ENCODE data around the gene IP6K2. TPM values are rescaled to one million over a fixed set of nuclear protein-coding genes. Genes with fewer than 3 reads are reported as not detected.

Gene IP6K2
- total and polyA plus RNA-seq, 2 of the 13 experiments (the other 11 are each of a cell fraction or from before 2014, with no cell fraction given): 85.5 to 112 TPM

DNA sequence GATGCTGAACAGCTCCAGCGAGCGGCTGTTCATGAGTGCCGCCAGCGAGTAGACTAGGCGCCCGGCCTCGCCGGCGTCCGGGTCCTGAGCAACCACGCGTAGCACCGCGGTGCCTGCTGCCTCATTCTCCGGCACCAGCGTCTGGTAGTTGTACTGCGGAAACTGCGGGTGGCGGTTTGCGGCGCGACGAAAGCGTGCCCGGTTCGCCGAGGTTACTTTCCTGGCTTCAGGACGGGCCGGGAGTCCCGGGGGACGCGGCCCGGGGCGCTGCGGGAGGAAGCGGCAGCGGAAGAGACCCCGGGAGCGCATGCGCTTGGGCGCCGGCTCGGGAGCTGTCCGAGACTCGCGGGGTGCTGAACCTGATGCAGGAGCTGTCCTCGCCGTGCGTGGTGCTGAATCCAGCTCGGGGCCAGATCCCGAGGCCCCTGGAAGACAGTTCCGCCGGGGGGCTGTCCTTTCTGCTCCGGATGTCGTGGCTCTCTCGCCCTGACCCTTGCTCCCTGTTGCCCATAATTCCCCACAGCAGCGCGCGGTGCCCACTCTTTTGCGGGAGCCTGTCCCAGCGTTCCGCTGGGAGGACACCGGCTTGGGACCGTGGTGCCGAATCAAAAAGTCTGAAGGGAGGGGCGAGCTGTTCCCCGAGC is 55.4 kb downstream of the IP6K2 start (continued):
- TF ChIP-seq EHMT2 (IDR thresholded peaks at IDR 0.05; ENCODE audit: borderline replicate concordance, low read depth, low read length) (peak; percentile 99), NR3C1 (CRISPR knock-in tag; IDR thresholded peaks at IDR 0.05) (peak; percentile 99), NFE2L1 (CRISPR knock-in tag; IDR thresholded peaks at IDR 0.05; ENCODE audit: borderline replicate concordance) (peak; percentile 98), EED (CRISPR knock-in tag; IDR thresholded peaks at IDR 0.05) (peak; percentile 100), STAT5B (CRISPR knock-in tag; IDR thresholded peaks at IDR 0.05) (peak; percentile 100), SNAI1 (CRISPR knock-in tag; IDR thresholded peaks at IDR 0.05; ENCODE audit: borderline replicate concordance) (peak; percentile 100), YEATS4 (CRISPR knock-in tag; IDR thresholded peaks at IDR 0.05; ENCODE audit: borderline replicate concordance) (peak; percentile 99), ETV5 (CRISPR knock-in tag; IDR thresholded peaks at IDR 0.05; ENCODE audit: borderline replicate concordance) (peak; percentile 97), ZNF850 (CRISPR knock-in tag; conservative IDR thresholded peaks at IDR 0.05) (peak; percentile 99), ZSCAN12 (CRISPR knock-in tag; IDR thresholded peaks at IDR 0.05) (peak; percentile 100)
- TF ChIP-seq, protein P1, sequence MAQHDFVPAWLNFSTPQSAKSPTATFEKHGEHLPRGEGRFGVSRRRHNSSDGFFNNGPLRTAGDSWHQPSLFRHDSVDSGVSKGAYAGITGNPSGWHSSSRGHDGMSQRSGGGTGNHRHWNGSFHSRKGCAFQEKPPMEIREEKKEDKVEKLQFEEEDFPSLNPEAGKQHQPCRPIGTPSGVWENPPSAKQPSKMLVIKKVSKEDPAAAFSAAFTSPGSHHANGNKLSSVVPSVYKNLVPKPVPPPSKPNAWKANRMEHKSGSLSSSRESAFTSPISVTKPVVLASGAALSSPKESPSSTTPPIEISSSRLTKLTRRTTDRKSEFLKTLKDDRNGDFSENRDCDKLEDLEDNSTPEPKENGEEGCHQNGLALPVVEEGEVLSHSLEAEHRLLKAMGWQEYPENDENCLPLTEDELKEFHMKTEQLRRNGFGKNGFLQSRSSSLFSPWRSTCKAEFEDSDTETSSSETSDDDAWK (CRISPR knock-in tag; IDR thresholded peaks at IDR 0.05): no peak
- TF ChIP-seq, protein P2, sequence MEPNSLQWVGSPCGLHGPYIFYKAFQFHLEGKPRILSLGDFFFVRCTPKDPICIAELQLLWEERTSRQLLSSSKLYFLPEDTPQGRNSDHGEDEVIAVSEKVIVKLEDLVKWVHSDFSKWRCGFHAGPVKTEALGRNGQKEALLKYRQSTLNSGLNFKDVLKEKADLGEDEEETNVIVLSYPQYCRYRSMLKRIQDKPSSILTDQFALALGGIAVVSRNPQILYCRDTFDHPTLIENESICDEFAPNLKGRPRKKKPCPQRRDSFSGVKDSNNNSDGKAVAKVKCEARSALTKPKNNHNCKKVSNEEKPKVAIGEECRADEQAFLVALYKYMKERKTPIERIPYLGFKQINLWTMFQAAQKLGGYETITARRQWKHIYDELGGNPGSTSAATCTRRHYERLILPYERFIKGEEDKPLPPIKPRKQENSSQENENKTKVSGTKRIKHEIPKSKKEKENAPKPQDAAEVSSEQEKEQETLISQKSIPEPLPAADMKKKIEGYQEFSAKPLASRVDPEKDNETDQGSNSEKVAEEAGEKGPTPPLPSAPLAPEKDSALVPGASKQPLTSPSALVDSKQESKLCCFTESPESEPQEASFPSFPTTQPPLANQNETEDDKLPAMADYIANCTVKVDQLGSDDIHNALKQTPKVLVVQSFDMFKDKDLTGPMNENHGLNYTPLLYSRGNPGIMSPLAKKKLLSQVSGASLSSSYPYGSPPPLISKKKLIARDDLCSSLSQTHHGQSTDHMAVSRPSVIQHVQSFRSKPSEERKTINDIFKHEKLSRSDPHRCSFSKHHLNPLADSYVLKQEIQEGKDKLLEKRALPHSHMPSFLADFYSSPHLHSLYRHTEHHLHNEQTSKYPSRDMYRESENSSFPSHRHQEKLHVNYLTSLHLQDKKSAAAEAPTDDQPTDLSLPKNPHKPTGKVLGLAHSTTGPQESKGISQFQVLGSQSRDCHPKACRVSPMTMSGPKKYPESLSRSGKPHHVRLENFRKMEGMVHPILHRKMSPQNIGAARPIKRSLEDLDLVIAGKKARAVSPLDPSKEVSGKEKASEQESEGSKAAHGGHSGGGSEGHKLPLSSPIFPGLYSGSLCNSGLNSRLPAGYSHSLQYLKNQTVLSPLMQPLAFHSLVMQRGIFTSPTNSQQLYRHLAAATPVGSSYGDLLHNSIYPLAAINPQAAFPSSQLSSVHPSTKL (CRISPR knock-in tag; IDR thresholded peaks at IDR 0.05): peak; percentile 99
- TF ChIP-seq, protein P3, sequence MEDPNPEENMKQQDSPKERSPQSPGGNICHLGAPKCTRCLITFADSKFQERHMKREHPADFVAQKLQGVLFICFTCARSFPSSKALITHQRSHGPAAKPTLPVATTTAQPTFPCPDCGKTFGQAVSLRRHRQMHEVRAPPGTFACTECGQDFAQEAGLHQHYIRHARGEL (CRISPR knock-in tag; IDR thresholded peaks at IDR 0.05): peak; percentile 98
- TF ChIP-seq, protein P4, sequence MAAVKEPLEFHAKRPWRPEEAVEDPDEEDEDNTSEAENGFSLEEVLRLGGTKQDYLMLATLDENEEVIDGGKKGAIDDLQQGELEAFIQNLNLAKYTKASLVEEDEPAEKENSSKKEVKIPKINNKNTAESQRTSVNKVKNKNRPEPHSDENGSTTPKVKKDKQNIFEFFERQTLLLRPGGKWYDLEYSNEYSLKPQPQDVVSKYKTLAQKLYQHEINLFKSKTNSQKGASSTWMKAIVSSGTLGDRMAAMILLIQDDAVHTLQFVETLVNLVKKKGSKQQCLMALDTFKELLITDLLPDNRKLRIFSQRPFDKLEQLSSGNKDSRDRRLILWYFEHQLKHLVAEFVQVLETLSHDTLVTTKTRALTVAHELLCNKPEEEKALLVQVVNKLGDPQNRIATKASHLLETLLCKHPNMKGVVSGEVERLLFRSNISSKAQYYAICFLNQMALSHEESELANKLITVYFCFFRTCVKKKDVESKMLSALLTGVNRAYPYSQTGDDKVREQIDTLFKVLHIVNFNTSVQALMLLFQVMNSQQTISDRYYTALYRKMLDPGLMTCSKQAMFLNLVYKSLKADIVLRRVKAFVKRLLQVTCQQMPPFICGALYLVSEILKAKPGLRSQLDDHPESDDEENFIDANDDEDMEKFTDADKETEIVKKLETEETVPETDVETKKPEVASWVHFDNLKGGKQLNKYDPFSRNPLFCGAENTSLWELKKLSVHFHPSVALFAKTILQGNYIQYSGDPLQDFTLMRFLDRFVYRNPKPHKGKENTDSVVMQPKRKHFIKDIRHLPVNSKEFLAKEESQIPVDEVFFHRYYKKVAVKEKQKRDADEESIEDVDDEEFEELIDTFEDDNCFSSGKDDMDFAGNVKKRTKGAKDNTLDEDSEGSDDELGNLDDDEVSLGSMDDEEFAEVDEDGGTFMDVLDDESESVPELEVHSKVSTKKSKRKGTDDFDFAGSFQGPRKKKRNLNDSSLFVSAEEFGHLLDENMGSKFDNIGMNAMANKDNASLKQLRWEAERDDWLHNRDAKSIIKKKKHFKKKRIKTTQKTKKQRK (IDR thresholded peaks at IDR 0.05; ENCODE audit: low read length): no peak
- TF ChIP-seq, protein P5, sequence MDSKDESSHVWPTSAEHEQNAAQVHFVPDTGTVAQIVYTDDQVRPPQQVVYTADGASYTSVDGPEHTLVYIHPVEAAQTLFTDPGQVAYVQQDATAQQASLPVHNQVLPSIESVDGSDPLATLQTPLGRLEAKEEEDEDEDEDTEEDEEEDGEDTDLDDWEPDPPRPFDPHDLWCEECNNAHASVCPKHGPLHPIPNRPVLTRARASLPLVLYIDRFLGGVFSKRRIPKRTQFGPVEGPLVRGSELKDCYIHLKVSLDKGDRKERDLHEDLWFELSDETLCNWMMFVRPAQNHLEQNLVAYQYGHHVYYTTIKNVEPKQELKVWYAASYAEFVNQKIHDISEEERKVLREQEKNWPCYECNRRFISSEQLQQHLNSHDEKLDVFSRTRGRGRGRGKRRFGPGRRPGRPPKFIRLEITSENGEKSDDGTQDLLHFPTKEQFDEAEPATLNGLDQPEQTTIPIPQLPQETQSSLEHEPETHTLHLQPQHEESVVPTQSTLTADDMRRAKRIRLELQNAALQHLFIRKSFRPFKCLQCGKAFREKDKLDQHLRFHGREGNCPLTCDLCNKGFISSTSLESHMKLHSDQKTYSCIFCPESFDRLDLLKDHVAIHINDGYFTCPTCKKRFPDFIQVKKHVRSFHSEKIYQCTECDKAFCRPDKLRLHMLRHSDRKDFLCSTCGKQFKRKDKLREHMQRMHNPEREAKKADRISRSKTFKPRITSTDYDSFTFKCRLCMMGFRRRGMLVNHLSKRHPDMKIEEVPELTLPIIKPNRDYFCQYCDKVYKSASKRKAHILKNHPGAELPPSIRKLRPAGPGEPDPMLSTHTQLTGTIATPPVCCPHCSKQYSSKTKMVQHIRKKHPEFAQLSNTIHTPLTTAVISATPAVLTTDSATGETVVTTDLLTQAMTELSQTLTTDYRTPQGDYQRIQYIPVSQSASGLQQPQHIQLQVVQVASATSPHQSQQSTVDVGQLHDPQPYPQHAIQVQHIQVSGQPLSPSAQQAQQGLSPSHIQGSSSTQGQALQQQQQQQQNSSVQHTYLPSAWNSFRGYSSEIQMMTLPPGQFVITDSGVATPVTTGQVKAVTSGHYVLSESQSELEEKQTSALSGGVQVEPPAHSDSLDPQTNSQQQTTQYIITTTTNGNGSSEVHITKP (CRISPR knock-in tag; IDR thresholded peaks at IDR 0.05; ENCODE audit: low read depth): peak; percentile 97

Data from HepG2 (cell line).